MCF 10A (cell line): ENCODE results near the gene ZNF573. TPM values are rescaled to one million over a fixed set of nuclear protein-coding genes. Genes with fewer than 3 reads are reported as not detected.

Experiments
- BruUV-seq: library from RNA; stranded (reverse); fragments of 400-500 nt; replicated peaks from 2 replicates; lab custom pipeline; 2021; lab: Mats Ljungman, UMichigan
- CTCF ChIA-PET: fragments of 300-600 bp; sonication (Branson Sonifier 250); formaldehyde crosslinking; extraction: SDS; loops from one replicate; lab custom pipeline; 2021; ENCODE audit warnings: antibody characterized with exemption, inconsistent platforms; lab: Yijun Ruan, JAX
- POLR2A ChIA-PET: fragments of 300-600, 350-650 bp; sonication (Branson Sonifier 250); formaldehyde crosslinking; extraction: SDS; loops from one replicate; lab custom pipeline; 2020; ENCODE audit warnings: antibody characterized with exemption, inconsistent platforms; lab: Yijun Ruan, JAX
- DNase-seq: peaks from one replicate; pipeline ENCODE4 v3.0.0-alpha.2; 2018; ENCODE audit not compliant: unreplicated experiment
- H3K27ac Mint-ChIP-seq: one replicate; pipeline ENCODE4 v1.8.0; 2022; ENCODE audit warnings: mild to moderate bottlenecking, low read depth, mixed read lengths; ENCODE audit not compliant: unreplicated experiment
- H3K27me3 Mint-ChIP-seq: one replicate; pipeline ENCODE4 v1.8.0; 2022; ENCODE audit warnings: mixed read lengths; ENCODE audit not compliant: insufficient read depth, unreplicated experiment
- H3K36me3 Mint-ChIP-seq: one replicate; pipeline ENCODE4 v1.8.0; 2022; ENCODE audit warnings: mild to moderate bottlenecking, moderate library complexity, mixed read lengths; ENCODE audit not compliant: insufficient read depth, unreplicated experiment
- H3K4me1 Mint-ChIP-seq: one replicate; pipeline ENCODE4 v1.8.0; 2022; ENCODE audit warnings: mixed read lengths; ENCODE audit not compliant: insufficient read depth, unreplicated experiment
- H3K4me3 Mint-ChIP-seq: one replicate; pipeline ENCODE4 v1.8.0; 2022; ENCODE audit warnings: mild to moderate bottlenecking, moderate library complexity, mixed read lengths; ENCODE audit not compliant: unreplicated experiment
- H3K9me3 Mint-ChIP-seq: one replicate; pipeline ENCODE4 v1.8.0; 2022; ENCODE audit warnings: mixed read lengths; ENCODE audit not compliant: unreplicated experiment
- intact Hi-C: fragments of 100-400 bp; cut with micrococcal nuclease; formaldehyde crosslinking; loops from 2 replicates; pipeline ENCODE4 v1.14.1; 2022
- total RNA-seq: library from RNA; stranded (reverse); gene quantifications from 2 replicates; pipeline ENCODE4 v1.2.3, GENCODE V29; 2022
- TF ChIP-seq, protein P1 (sequence below): fragments of 200-600 bp; IDR thresholded peaks from one replicate; pipeline ENCODE4 v1.8.0; 2022; ENCODE audit warnings: antibody characterized with exemption, mild to moderate bottlenecking; ENCODE audit not compliant: unreplicated experiment

ZNF573 gene
- total RNA-seq, 1 experiment from 2014 or later = 6.1 TPM

DNA sequence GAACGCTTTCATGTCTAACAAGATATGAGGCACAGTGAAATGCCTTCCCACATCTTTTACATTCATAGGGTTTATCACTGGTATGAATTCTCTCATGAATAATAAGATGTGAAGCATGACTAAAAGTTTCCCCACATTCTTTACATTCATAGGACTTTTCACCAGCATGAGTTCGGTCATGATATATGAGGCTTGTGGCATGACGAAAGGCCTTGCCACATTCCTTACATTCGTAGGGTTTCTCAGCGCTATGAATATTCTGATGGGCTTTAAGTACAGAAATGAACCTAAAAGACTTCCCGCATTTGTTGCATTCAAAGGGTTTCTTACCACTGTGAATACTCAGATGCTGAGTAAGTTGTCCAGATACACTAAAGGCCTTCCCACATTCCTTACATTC is 81.2 kb downstream of the ZNF573 start:
- ChIA-PET POLR2A (no interaction called here), CTCF (no interaction called here)
- no TSS peak for BruUV-seq
- peaks cover 10% of the 10 kb centered on the region for H3K36me3 Mint-ChIP-seq
- no peak overlapping the region for H3K27ac Mint-ChIP-seq
- peaks cover 45% of the 10 kb centered on the region for H3K9me3 Mint-ChIP-seq
- DNase-seq = no peak
- intact Hi-C loops = no loop called here
- no peaks in the 10 kb centered on the region for H3K4me1 Mint-ChIP-seq
- no peaks in the 10 kb centered on the region for H3K27me3 Mint-ChIP-seq
- TF ChIP-seq, protein P1, sequence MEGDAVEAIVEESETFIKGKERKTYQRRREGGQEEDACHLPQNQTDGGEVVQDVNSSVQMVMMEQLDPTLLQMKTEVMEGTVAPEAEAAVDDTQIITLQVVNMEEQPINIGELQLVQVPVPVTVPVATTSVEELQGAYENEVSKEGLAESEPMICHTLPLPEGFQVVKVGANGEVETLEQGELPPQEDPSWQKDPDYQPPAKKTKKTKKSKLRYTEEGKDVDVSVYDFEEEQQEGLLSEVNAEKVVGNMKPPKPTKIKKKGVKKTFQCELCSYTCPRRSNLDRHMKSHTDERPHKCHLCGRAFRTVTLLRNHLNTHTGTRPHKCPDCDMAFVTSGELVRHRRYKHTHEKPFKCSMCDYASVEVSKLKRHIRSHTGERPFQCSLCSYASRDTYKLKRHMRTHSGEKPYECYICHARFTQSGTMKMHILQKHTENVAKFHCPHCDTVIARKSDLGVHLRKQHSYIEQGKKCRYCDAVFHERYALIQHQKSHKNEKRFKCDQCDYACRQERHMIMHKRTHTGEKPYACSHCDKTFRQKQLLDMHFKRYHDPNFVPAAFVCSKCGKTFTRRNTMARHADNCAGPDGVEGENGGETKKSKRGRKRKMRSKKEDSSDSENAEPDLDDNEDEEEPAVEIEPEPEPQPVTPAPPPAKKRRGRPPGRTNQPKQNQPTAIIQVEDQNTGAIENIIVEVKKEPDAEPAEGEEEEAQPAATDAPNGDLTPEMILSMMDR = no peak
- no peak overlapping the region for H3K4me3 Mint-ChIP-seq

GRCh38 chr19:37695144-37695899 is 84.1 kb downstream of the ZNF573 start:
- H3K4me1 Mint-ChIP-seq = no peaks in the 10 kb centered on the region
- DNase-seq = no peak
- H3K4me3 Mint-ChIP-seq = no peak overlapping the region
- H3K27ac Mint-ChIP-seq = no peak overlapping the region
- ChIA-PET CTCF (interaction anchor here (0.6 kb wide), 1 partner anchor 208 kb away, joined by 4 read pairs; no protein-coding TSS in a partner anchor), POLR2A (interaction anchor here (1.0 kb wide), 1 partner anchor 17 kb away, joined by 7 read pairs; no protein-coding TSS in a partner anchor)
- BruUV-seq = no TSS peak
- intact Hi-C loops = no loop called here
- H3K9me3 Mint-ChIP-seq = peaks cover 28% of the 10 kb centered on the region
- TF ChIP-seq, protein P1 = no peak
- H3K27me3 Mint-ChIP-seq = no peaks in the 10 kb centered on the region
- H3K36me3 Mint-ChIP-seq = no peaks in the 10 kb centered on the region

DNA sequence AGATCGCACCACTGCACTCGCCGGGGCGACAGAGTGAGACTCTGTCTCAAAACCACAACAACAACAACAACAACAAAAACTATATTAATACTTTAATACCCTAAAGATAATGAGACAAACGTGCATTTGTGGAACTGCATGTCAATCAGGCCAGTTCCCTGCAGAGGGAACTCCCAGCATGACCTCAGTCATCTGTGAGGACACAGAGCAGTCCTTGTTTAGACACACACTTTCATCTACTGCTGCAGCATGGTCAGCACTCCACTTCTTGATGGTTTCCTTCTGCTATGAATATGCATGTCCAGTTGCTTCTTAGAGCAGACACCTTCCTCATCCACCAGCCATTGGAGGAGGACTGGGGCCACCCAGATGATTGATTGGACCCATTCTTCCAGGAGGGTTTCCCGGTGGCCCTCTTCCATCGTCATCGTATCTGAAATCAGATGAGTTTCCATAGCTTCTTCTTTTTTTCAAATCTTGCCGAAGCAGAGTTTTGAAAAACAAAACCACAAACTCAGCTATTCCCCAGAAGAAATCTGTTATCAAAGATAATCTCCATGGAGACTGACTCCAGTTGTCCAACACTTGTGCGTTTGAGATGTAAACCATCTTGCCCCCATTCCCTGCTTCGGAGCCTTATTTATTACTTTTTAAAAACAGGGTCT is 86.3 kb downstream of the ZNF573 start:
- BruUV-seq = no TSS peak
- Mint-ChIP-seq H3K36me3 (no peaks in the 10 kb centered on the region), H3K4me1 (no peaks in the 10 kb centered on the region), H3K27me3 (no peaks in the 10 kb centered on the region), H3K4me3 (no peak overlapping the region), H3K9me3 (peaks cover 20% of the 10 kb centered on the region), H3K27ac (no peak overlapping the region)
- intact Hi-C loops = no loop called here
- no peak for DNase-seq
- ChIA-PET POLR2A (no interaction called here), CTCF (no interaction called here)
- TF ChIP-seq, protein P1 = no peak

- intact Hi-C loops = no loop called here
- H3K4me1 Mint-ChIP-seq = no peaks in the 10 kb centered on the region
- H3K9me3 Mint-ChIP-seq = peaks cover 9% of the 10 kb centered on the region
- CTCF ChIA-PET = no interaction called here
- H3K4me3 Mint-ChIP-seq = no peak overlapping the region
- BruUV-seq = no TSS peak
- no peak overlapping the region for H3K27ac Mint-ChIP-seq
- H3K36me3 Mint-ChIP-seq = no peaks in the 10 kb centered on the region
- TF ChIP-seq, protein P1 = no peak
- no peak for DNase-seq
- H3K27me3 Mint-ChIP-seq = no peaks in the 10 kb centered on the region
- POLR2A ChIA-PET = no interaction called here
These were observed 87.4 kb downstream of the ZNF573 start for GRCh38 chr19:37691881-37692504.
